Activated T-helper 1 cell treated with anti-CD3 and anti-CD28 coated beads, Interleukin-12 subunit alpha, Interleukin-12 subunit beta, Interleukin-2, Interleukin-4 antibody, amounts not matched to agents 30 ng/mL and 10 ng/mL and 1 ng/mL, durations not matched to agents 14 hours and 24 hours and 36 hours (primary cell): ENCODE measurements around the gene ALKBH3. TPM values are rescaled to one million over a fixed set of nuclear protein-coding genes. Genes with fewer than 3 reads are reported as not detected.

ENCODE experiments used
- DNase-seq: peaks from one replicate; pipeline ENCODE4 v3.0.0; 2021; ENCODE audit warnings: low spot score
- H3K27ac Mint-ChIP-seq: one replicate; pipeline ENCODE4 v1.8.0; 2021; ENCODE audit warnings: mild to moderate bottlenecking, mixed read lengths
- H3K27me3 Mint-ChIP-seq: one replicate; pipeline ENCODE4 v1.8.0; 2022; ENCODE audit warnings: mild to moderate bottlenecking, moderate library complexity, mixed read lengths; ENCODE audit not compliant: insufficient read depth
- H3K36me3 Mint-ChIP-seq: one replicate; pipeline ENCODE4 v1.8.0; 2021; ENCODE audit warnings: low read depth, mixed read lengths
- H3K4me1 Mint-ChIP-seq: one replicate; pipeline ENCODE4 v1.8.0; 2021; ENCODE audit warnings: low read depth, mixed read lengths
- H3K4me3 Mint-ChIP-seq: one replicate; pipeline ENCODE4 v1.8.0; 2021; ENCODE audit warnings: mild to moderate bottlenecking, moderate library complexity, mixed read lengths
- H3K9me3 Mint-ChIP-seq: one replicate; pipeline ENCODE4 v1.8.0; 2021; ENCODE audit warnings: mixed read lengths
- intact Hi-C: fragments of 100-400 bp; cut with micrococcal nuclease; formaldehyde crosslinking; loops from one replicate; pipeline ENCODE4 v1.15.1; 2024
- total RNA-seq: library from RNA; stranded (reverse); gene quantifications from 2 replicates; pipeline ENCODE4 v1.2.3, GENCODE V29; 2022

ALKBH3 gene
- total RNA-seq, 1 donor from 2014 or later: 32.7 TPM

- Mint-ChIP-seq H3K4me1 (peaks cover 19% of the 10 kb centered on the region), H3K27ac (no peak overlapping the region), H3K4me3 (no peak overlapping the region), H3K27me3 (no peaks in the 10 kb centered on the region), H3K9me3 (no peaks in the 10 kb centered on the region), H3K36me3 (peaks cover 22% of the 10 kb centered on the region)
- DNase-seq: no peak
- intact Hi-C loops: loop anchor here (1.0 kb wide), 4 partner anchors 24 to 240 kb away; partner anchors contain the start of gene HSD17B12
Observed at GRCh38 chr11:43919852-43920597, 39.4 kb downstream of the ALKBH3 start.

- no peaks in the 10 kb centered on the region for H3K27me3 Mint-ChIP-seq
- H3K4me3 Mint-ChIP-seq: no peak overlapping the region
- no peak for DNase-seq
- H3K4me1 Mint-ChIP-seq: peaks cover 19% of the 10 kb centered on the region
- H3K9me3 Mint-ChIP-seq: no peaks in the 10 kb centered on the region
- intact Hi-C loops: loop anchor here (1.0 kb wide), 4 partner anchors 23 to 241 kb away; partner anchors contain the start of gene HSD17B12
- H3K36me3 Mint-ChIP-seq: peaks cover 20% of the 10 kb centered on the region
- peak overlapping the region; percentile 74 for H3K27ac Mint-ChIP-seq
Observed at GRCh38 chr11:43920598-43921419, 40.2 kb downstream of the ALKBH3 start.

GRCh38 chr11:43921561-43922294 lies 41.1 kb downstream of the ALKBH3 start:
- H3K9me3 Mint-ChIP-seq: no peaks in the 10 kb centered on the region
- DNase-seq: no peak
- intact Hi-C loops: no loop called here
- no peaks in the 10 kb centered on the region for H3K27me3 Mint-ChIP-seq
- H3K36me3 Mint-ChIP-seq: peaks cover 20% of the 10 kb centered on the region
- no peak overlapping the region for H3K4me3 Mint-ChIP-seq
- H3K4me1 Mint-ChIP-seq: peaks cover 19% of the 10 kb centered on the region
- peak overlapping the region; percentile 53 for H3K27ac Mint-ChIP-seq

DNA sequence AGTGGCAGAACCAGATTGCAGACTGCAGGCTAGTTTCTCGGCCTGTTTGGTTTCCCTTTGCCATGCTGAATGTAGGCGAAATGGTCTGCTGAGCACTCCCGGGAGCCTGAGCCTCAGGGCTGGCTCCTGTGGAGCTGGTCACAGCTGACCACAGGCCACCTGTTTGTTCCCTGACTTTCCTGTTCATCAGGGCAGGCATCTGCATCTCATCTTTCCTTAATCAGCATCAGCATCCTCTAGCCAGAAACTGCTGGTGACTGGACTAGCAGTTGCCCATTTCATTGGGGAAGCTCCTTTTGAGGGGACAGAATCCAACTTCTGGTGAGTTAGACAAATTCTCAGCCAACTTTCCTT lies 41.6 kb downstream of the ALKBH3 start:
- peaks cover 19% of the 10 kb centered on the region for H3K4me1 Mint-ChIP-seq
- peaks cover 20% of the 10 kb centered on the region for H3K36me3 Mint-ChIP-seq
- no peak overlapping the region for H3K27ac Mint-ChIP-seq
- intact Hi-C loops: no loop called here
- no peaks in the 10 kb centered on the region for H3K9me3 Mint-ChIP-seq
- DNase-seq: no peak
- no peak overlapping the region for H3K4me3 Mint-ChIP-seq
- H3K27me3 Mint-ChIP-seq: no peaks in the 10 kb centered on the region

GRCh38 chr11:43922744-43923405 lies 42.2 kb downstream of the ALKBH3 start:
- DNase-seq: no peak
- H3K4me1 Mint-ChIP-seq: peaks cover 19% of the 10 kb centered on the region
- H3K27me3 Mint-ChIP-seq: no peaks in the 10 kb centered on the region
- H3K9me3 Mint-ChIP-seq: no peaks in the 10 kb centered on the region
- H3K4me3 Mint-ChIP-seq: no peak overlapping the region
- intact Hi-C loops: no loop called here
- H3K27ac Mint-ChIP-seq: no peak overlapping the region
- peaks cover 20% of the 10 kb centered on the region for H3K36me3 Mint-ChIP-seq

GRCh38 chr11:43923406-43924111 lies 42.9 kb downstream of the ALKBH3 start:
- peaks cover 20% of the 10 kb centered on the region for H3K36me3 Mint-ChIP-seq
- no peaks in the 10 kb centered on the region for H3K27me3 Mint-ChIP-seq
- no peak for DNase-seq
- intact Hi-C loops: no loop called here
- no peak overlapping the region for H3K27ac Mint-ChIP-seq
- H3K4me3 Mint-ChIP-seq: no peak overlapping the region
- H3K4me1 Mint-ChIP-seq: peaks cover 19% of the 10 kb centered on the region
- H3K9me3 Mint-ChIP-seq: no peaks in the 10 kb centered on the region

- DNase-seq: no peak
- no peaks in the 10 kb centered on the region for H3K27me3 Mint-ChIP-seq
- no peak overlapping the region for H3K27ac Mint-ChIP-seq
- intact Hi-C loops: no loop called here
- no peaks in the 10 kb centered on the region for H3K9me3 Mint-ChIP-seq
- peaks cover 19% of the 10 kb centered on the region for H3K4me1 Mint-ChIP-seq
- no peak overlapping the region for H3K4me3 Mint-ChIP-seq
- H3K36me3 Mint-ChIP-seq: peaks cover 17% of the 10 kb centered on the region
Observed at GRCh38 chr11:43924112-43924855, 43.7 kb downstream of the ALKBH3 start.

DNA sequence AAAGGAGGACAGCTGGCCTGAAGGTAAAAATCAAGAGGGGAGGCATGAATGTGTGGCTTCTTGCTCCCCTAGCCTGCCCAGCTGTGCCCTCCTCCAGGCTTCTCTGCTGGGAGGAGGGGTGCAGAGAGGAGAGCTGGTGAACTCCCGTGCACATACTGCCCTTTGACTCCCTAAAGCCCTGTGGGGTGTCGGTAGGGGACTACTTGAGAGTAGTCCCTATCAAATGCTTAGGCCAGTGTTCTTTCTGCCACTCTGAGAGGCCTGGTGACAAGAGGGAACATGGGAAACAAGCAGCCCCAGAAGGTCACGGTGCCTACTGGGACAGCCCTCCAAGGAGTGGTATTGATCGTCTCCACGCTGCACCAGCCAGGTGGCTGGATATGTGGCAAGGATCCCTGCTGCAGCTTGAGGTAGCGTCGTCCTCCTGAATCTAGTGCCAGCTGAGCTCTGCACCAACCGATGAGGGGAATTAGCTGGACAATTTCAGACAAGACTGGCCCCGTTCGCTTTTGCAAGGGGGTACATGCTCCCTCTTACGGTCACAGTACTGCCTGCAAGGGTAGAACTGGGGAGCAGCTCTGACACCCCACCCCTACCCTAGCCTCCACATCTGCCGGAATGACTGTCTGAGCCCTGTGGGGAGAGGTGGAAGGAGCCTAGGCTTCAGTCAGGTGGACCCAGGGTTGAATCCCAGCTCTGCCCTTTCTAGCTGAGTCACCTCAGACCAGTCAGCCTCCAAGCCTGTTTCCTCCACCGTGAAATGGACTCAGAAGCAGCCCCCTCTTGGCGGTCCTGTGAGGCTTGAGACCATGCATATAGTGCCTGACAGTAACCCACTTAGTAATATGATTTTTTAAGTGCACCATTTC lies 44.7 kb downstream of the ALKBH3 start:
- intact Hi-C loops: no loop called here
- Mint-ChIP-seq H3K9me3 (no peaks in the 10 kb centered on the region), H3K4me3 (no peak overlapping the region), H3K36me3 (peaks cover 11% of the 10 kb centered on the region), H3K4me1 (peaks cover 16% of the 10 kb centered on the region), H3K27me3 (no peaks in the 10 kb centered on the region), H3K27ac (no peak overlapping the region)
- no peak for DNase-seq

GRCh38 chr11:43925932-43926505 lies 45.4 kb downstream of the ALKBH3 start:
- no peak overlapping the region for H3K4me3 Mint-ChIP-seq
- no peak overlapping the region for H3K27ac Mint-ChIP-seq
- H3K27me3 Mint-ChIP-seq: no peaks in the 10 kb centered on the region
- DNase-seq: no peak
- peaks cover 4% of the 10 kb centered on the region for H3K36me3 Mint-ChIP-seq
- intact Hi-C loops: no loop called here
- no peaks in the 10 kb centered on the region for H3K9me3 Mint-ChIP-seq
- peaks cover 14% of the 10 kb centered on the region for H3K4me1 Mint-ChIP-seq

DNA sequence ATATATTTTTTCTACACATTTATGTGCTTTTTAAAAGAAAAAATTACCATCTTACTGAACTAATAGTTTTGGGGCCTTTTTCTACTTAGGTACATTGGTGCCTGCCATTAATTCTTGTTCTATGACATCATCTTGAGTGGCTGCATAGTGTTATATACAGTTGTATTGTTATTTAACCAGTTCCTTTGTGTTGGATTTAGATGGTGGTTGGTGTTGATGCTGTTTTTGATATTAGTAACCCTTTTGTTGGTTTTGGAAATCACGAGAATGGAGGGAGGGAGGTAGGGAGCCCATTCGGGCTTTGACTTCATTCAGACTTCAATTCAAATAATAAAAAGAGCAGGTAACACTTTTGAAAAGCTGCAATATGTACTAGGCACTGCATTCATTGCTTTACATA lies 46.4 kb downstream of the ALKBH3 start:
- no peak for DNase-seq
- intact Hi-C loops: no loop called here
- Mint-ChIP-seq H3K27me3 (no peaks in the 10 kb centered on the region), H3K27ac (no peak overlapping the region), H3K36me3 (no peaks in the 10 kb centered on the region), H3K9me3 (no peaks in the 10 kb centered on the region), H3K4me3 (no peak overlapping the region), H3K4me1 (peaks cover 6% of the 10 kb centered on the region)
